ENCODE measurements around the gene RNF224. TPM values are rescaled to one million over a fixed set of nuclear protein-coding genes. Genes with fewer than 3 reads are reported as not detected.
A peak's percentile ranks its signal among the peaks of the same experiment; 100 is the strongest.

RNF224 gene
- total and polyA plus RNA-seq, 10 of the 15 experiments (the other 5 are each of a cell fraction or from before 2014, with no cell fraction given), result not detected

GRCh38 chr9:137188490-137189296 lies 38.6 kb upstream of the RNF224 start, which contains the start of the genes ANAPC2 and SSNA1 (continued):
- TF ChIP-seq KDM1A (IDR thresholded peaks at IDR 0.05; ENCODE audit: borderline replicate concordance) (no peak), SUPT20H (IDR thresholded peaks at IDR 0.05; ENCODE audit: borderline replicate concordance, control insufficient read depth, low read depth, low read length) (peak; percentile 34; the same call in 1 of the 2 replicates), NFYB (IDR thresholded peaks at IDR 0.05; ENCODE audit: insufficient read depth, low read depth, low read length) (no peak), NR2C2 (IDR thresholded peaks at IDR 0.05; ENCODE audit: borderline replicate concordance, control insufficient read depth, insufficient read length, low read depth) (no peak), BCLAF1 (IDR thresholded peaks at IDR 0.05) (0 out of 2 replicates have a peak, but pooled peaks have one; percentile 20), MXI1 (IDR thresholded peaks at IDR 0.05; ENCODE audit: low read depth, low read length) (peak; percentile 92), RUNX3 (IDR thresholded peaks at IDR 0.05; ENCODE audit: low read length) (peak; percentile 31; the same call in 1 of the 2 replicates), E2F8 (IDR thresholded peaks at IDR 0.05; ENCODE audit: low read depth, partially characterized antibody) (no peak), PRDM15 (CRISPR knock-in tag; IDR thresholded peaks at IDR 0.05) (no peak), BCL3 (IDR thresholded peaks at IDR 0.05; ENCODE audit: borderline replicate concordance, insufficient read depth, low read depth, low read length, poor library complexity, severe bottlenecking) (no peak), IKZF2 (IDR thresholded peaks at IDR 0.05) (no peak; a peak in 1 of 4 replicates), ASH2L (IDR thresholded peaks at IDR 0.05; ENCODE audit: borderline replicate concordance, low read depth) (no peak), STAT1 (conservative IDR thresholded peaks at IDR 0.05) (peak; percentile 94; the same call in 1 of the 2 replicates), RB1 (IDR thresholded peaks at IDR 0.05; ENCODE audit: borderline replicate concordance) (peak; percentile 81; the same call in 1 of the 2 replicates), NFYA (IDR thresholded peaks at IDR 0.05; ENCODE audit: borderline replicate concordance, low read depth, low read length) (no peak), GATAD2B (conservative IDR thresholded peaks at IDR 0.05; ENCODE audit: low read depth) (peak; percentile 97), ATF7 (IDR thresholded peaks at IDR 0.05; ENCODE audit: low read depth) (peak; percentile 66; the same call in 1 of the 2 replicates)

Measured in GM12878 (cell line).